ENCODE data around the gene PLAGL2. TPM values are rescaled to one million over a fixed set of nuclear protein-coding genes. Genes with fewer than 3 reads are reported as not detected.

PLAGL2 gene
- total RNA-seq, 1 donor from 2014 or later = 2.2 TPM

Other genes with a start within 250 kb of the PLAGL2 start
- gene XKR7, start 239.6 kb downstream of the PLAGL2 start, total RNA-seq = 11.3 TPM
- 2.2 TPM for gene CCM2L, start 197.3 kb downstream of the PLAGL2 start, total RNA-seq
- 2.5 TPM for gene HCK, start 155.5 kb downstream of the PLAGL2 start, total RNA-seq
- 18.2 TPM for gene TM9SF4, start 98.0 kb downstream of the PLAGL2 start, total RNA-seq
- gene POFUT1, start 137 bp upstream of the PLAGL2 start, total RNA-seq = 13.8 TPM
- 94.2 TPM for gene KIF3B, start 69.9 kb upstream of the PLAGL2 start, total RNA-seq
- gene ASXL1, start 150.6 kb upstream of the PLAGL2 start, total RNA-seq = 63.2 TPM

Data from temporal lobe (tissue), 1 donor.